GM19193 (cell line): ENCODE measurements around the gene CYTH3.

ENCODE experiments used
- POLR2A ChIP-seq: IDR thresholded peaks from 4 replicates; pipeline ENCODE4 v1.6.1; 2011; ENCODE audit not compliant: insufficient read depth, insufficient read length; ENCODE audit errors: extremely low read depth

Gene CYTH3

DNA sequence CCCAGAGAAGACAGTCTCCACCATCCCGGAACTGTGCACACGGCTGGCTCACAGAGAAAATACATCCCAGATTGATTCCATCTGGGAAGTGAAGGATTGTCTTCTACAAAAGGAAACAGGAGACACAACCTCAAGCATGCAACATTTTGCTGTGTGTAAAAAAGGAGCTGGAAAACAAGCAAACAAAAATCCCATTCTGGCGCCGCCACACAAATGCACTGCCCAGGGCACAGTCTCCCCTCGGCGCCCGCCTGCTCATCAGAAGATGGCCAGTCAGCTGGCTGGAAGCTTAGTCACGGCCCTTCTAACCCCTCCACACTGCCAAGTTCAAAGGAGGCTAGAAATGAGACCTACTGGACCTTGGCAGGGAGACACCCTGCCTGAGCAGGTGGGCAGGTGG lies 14.1 kb upstream of the CYTH3 start:
- TF ChIP-seq POLR2A: no peak

DNA sequence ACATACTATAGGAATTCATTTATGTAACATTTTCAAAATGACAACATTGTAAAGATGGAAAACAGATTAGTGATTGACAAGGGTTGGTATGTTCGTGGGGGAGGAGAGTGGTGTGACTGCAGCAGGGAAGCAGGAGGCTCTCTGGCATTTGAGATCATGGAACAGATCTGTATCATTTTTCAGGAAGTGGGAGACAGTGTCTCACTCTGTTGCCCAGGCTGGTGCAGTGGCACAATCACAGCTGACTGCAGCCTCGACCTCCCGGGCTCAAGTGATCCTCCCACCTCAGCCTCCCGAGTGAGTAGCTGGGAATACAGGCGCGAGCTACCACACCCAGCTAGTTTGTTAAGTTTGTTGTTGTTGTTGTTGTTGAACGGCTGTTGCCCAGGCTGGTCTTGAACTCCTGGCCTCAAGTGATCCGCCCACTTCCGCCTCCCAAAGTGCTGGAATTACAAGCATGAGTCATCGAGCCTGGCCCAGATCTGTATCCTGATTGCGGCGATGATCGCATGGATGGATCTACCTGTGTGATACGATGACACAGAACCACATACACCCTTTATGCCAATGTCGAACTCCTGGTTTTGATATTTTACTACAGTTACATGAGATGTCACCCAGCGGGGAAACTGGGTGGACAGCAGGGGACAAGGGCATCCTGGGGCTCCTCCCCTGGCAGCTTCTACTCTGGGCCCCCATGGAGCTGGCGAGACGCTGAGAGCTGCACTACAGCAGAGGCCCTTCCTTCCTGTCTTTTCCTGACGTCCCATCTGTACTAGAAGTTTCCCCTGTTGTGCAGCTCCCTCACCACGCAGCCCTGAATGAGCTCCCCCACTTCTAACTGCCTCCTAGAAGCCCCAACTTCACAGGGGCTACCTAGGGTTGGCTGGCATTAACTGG lies 12.3 kb upstream of the CYTH3 start:
- no peak for TF ChIP-seq POLR2A

DNA sequence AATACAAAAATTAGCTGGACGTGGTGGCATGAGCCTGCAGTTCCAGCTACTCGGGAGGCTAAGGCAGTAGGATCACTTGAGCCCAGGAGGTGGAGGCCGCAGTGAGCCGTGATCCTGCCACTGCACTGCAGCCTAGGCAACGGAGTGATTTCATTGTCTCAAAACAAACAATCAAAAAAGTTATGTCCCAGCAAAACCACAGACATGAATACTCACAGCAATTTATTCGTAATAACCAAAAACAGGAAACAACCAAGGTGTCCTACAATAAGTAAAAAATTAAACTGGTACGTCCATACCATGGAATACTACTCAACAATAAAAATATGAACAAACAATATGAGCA lies 11.6 kb upstream of the CYTH3 start:
- TF ChIP-seq POLR2A: no peak

DNA sequence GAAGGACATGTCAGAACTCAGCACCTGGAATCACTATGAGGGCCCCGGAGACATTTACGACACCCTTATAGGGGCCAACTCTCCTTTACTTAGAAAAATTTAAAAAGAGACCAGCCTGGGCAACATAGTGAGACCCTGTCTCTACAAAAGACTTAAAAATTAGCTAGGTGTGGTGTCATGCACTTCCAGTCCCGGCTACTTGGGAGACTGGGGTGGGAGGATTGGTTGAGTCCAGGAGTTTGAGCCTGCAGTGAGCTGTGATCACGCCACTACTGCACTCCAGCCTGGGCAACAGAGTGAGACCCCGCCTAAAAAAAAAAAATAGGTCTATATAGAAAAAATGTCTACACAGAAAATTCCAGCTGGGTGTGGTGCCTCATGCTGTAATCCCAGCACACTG lies 7.5 kb upstream of the CYTH3 start:
- TF ChIP-seq POLR2A: no peak

DNA sequence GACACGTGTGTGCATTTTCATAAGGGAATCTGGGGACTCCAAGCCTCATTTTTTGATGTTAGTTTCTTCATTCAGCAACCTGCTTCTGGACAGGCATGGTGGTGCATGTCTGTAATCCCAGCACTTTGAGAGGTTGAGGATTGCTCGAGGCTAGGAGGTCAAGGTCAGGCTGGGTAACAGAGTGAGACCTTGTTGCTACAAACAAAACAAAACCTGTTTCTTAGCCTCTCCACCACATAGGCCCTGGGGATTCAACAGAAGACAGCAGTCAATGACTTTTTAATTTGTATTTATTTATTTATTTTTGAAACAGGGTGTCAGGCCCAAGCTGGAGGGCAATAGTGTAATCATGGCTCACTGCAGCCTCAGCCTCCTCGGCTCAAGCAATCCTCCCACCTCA lies 6.9 kb upstream of the CYTH3 start:
- TF ChIP-seq POLR2A: no peak

DNA sequence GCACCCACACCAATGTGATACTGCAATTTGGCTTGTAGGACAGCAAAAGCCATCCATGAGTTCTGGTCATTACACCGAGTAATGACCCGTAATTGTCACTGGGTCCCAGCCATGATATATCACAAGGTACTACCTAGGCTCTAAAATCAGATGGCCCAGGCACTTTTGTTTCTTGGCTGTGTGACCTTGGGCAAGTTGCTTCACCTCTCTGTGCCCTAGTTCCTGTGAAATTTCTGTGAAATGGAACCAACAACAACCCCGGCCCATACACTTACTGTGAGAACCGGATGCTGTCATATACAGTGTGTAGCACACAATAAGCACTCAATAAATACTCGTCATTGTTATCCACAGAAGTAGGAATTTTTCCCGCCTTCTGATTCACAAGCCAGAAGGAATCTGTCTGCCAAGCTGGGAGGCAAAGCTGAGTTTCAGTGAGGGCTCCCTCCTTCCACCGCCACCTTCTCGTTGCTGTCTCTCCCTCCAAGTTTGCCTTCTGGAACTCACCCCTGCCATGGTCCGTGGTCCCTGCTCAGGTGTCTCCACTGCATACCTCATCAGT lies 6.4 kb upstream of the CYTH3 start:
- TF ChIP-seq POLR2A: no peak

DNA sequence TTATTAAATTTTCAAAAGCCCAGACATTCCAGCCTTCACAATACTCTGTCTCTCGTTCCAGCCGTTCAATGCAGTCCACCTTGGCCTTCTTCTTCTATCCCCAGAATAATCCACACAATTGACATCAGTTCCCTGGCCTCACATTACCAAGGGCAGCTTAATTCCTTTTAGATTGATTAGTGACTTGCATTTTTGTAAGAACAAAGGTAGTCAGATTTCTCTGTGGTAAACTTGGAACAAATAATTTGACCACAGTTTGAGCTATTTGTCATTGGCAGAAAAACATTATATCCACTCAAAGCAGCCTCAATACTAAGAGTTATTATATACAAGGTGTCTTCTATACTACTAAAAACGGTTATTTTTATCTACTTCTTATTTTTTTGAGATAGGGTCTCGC lies 5.1 kb upstream of the CYTH3 start:
- TF ChIP-seq POLR2A: no peak

DNA sequence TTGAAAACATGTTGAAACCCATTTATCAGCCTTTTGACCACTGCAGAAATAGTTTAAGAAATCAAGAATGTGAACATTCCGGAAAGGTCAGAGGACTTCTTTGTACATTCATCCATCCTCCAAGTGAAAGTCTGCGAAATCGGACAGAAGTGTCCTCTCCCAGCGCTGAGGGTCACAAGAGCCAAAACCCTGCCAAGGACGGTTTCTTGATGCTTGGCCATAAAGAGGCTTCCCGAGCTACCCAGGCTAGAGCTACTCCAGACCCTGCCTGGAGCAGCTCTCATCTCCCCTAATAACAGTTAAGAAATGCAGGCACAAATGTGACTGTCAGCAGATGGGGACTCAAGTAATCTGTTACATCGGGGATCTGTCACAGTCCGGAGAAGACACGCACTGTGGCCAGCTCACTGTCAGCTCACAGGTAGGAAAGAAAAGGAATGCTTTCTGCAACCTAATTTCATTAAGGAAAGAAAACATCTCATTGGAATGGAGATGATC lies 4.5 kb upstream of the CYTH3 start:
- no peak for TF ChIP-seq POLR2A

DNA sequence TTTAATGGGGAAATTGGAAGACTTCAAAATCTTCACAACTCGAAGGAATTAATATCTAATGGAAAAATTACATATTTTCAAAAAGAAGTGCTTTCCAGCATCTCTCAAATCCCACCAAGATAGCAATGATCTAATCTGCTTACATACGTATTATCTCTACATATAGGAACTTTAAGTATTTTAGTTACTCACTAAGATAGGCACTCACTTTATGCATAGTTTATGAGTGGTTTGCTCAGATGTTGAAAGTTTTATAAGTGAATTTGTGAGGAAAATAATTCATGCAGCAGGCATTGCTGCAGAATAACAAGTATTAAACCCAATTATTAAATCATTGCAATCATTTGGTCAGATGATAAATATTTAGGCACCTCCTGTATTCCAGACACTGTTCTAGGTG lies 2.3 kb upstream of the CYTH3 start:
- no peak for TF ChIP-seq POLR2A

DNA sequence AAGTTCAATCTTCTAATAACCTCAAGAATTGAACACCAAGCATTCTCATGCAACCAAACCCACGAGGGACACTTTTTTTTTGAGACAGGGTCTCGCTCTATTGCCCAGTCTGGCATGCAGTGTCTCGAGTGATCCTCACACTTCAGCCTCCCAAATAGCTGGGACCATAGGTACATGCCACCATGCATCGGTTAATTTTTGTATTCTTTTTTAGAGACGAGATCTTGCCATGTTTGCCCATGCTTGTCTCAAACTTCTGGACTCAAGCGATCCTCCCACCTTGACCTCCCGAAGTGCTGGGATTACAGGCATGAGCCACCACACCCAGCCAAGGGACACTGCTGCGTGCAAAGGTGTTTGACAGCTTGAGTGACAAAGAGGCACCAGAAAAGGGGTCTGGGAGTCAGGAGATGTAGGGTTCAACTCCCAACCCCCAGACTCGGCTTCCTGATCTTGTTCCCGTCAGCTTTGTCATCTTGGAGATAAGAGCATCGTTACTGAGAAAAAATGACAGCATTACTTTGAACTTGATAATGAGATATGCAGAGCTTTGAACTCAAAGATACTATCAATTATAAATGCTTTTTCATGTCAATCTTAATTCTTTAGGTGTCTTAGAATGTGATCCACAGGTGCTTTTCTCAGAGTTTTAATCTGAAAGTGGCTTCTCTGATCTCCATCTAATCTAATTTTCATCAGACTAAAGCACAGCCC lies 1.6 kb upstream of the CYTH3 start:
- no peak for TF ChIP-seq POLR2A

DNA sequence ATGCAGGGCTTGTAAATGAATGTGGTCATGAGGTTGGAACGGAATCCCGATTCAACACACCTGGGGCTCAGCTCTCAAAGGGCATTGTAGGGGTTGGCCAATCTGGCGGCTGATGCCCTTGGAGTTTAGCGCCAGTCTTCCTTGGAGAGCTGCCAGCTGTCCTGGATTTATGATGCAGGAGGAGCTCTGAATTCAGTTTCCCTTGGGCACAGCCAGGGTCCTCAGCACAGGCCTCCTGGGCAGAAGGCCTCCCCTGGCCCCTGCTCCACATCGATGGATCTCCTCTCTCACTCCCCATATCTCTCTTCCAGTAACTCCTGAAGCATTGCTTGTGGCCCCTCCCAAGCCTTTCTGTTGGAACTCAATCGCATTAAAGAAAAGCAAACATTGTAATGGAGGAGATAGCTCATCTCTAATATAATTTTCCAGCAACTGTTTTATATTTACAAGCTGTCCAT lies 985 bp upstream of the CYTH3 start:
- TF ChIP-seq POLR2A: no peak

DNA sequence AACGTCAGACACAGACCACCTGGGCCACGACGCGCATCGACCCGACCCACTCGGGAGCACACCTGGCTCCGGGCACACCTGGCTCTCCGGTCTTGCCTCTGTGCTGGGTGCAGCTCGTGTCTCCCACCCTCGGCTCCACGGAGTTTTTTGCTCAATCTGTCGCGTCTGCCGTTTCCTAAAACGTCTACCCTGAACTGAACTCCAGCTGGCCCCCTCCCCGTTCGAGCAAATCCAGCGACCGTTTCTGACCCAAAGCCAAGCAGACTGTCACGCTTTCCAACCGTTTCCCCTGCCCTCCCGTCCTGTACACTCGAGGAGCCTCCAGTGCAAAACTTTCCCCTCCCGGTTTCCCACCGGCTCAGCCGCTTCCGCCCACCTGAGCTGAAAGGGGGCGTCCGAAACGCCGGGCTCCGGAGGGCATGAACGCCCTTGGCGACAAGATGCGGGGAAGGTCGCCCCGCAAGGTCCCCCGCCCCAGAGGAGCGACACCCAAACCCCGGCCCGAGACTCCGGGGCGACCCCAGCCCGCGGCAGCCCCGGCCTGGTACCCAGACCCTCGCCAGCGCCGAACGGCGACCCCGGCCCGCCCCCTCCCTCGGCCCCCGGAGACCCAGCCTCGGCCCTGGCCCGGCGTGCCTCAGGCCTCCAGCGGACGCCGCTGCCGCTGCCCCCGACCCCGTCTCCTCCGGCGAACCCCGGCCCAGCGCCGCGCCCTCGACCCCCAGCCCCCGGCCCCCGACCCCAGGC lies 557 bp downstream of the CYTH3 start:
- TF ChIP-seq POLR2A: no peak

DNA sequence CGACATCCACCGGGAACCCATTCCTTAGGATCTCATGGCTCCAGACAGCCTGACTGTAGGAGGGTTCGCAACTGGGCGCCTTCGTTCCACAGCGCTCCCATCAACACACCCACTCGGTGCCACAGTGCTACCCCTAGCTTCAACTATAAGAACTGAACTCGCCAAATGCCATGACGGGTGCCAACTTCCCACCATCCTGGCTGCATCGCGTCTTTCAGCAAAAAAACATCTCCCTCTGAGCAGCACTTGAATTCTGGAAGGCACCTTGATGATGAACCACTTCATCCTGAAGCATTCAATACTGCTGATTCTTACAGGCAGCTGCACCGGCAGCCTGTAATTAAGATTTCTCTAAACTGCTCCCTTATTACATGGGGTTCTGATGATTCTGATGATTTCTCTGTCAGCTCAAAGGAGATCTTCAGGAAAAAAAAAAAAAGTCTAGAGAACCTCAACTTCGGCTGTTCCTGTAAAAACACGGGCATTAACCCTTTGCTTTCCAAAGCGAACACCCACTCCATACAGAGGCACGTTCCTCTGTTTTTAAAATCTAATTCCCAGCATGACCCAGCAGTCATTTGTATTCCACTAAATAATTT lies 1.3 kb downstream of the CYTH3 start:
- TF ChIP-seq POLR2A: no peak

DNA sequence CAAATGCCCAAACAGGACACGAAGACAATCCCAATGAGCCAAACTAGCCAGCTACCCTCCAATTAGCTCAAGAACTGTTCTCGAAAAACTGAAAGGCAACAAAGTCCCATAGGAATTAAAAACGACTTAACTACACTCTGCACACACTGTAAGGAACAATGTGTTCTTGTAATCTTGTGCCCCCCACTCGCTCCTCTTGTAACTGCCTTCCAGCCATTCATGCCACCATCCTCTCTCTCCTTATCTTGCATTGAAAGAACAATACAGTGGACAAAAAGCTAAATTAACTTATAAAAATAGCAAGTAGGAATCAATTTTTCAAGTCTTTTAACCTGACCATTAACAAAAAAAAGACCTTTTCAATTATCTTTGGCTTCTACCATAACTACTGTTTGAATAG lies 2.9 kb downstream of the CYTH3 start:
- no peak for TF ChIP-seq POLR2A
